ENCODE data around the gene LMBRD1. TPM values are rescaled to one million over a fixed set of nuclear protein-coding genes. Genes with fewer than 3 reads are reported as not detected.

LMBRD1 gene
- 23.9 and 26.1 TPM in 2 replicates for total RNA-seq

DNA sequence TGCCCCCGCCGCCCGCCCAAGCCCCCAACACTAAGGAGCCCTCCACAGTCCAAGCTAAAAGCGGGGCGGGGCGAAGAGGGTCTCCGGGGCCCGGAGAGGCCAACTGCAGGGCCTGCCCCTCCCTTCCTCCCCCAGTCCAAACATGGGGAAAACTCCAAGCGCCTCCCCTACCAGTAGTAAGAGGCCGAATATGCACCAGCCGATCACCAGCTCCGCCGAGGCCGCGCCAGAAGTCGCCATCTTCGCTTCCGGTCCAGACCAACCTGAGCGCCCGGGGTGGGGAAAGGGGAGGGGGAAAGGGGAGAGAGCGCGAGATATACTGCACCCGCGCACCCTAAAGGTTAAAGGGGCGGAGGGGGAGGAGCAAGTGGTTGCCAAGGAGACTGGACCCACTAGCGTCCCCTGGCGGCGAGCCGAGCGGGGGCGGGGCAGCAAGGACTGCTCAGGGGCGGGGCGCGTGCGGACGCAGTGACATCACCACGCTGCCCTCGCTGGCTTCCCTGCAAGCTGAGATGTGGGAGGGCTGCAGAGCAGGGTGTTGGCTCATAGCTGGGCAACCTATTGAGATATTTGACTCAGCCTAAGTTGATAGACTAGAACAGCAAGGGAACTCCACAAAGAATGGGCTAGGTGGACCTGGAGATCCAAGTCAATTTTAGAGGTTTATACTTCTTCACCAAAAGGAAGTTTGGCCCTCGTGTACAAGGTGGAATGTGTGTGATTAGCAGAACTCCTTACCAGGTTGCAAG lies at the start of gene LMBRD1:
LMBRD1 (minus strand) TSS at position 369 of the 749 bp plus-strand sequence; CDS start at position 240, 129 bp downstream.

Other genes with a start within 250 kb of the LMBRD1 start
- not detected in 2 replicates for gene COL19A1, start 69.5 kb upstream of the LMBRD1 start, total RNA-seq

Measured in airway epithelial cell (primary cell).